ENCODE measurements around the gene GALNT15. TPM values are rescaled to one million over a fixed set of nuclear protein-coding genes. Genes with fewer than 3 reads are reported as not detected.

GALNT15 gene
- total and polyA plus RNA-seq, 11 donors = 0.96 to 81.1 (median 5.5) TPM

- H3K36me3 ChIP-seq = peaks cover 0 to 28% (median 19%) of the 10 kb centered on the region in 9 donors
- no peak for TF ChIP-seq POLR2A (IDR thresholded peaks at IDR 0.05)
- no peak for TF ChIP-seq CTCF (IDR thresholded peaks at IDR 0.05)
- no peaks in the 10 kb centered on the region for H3K9me3 ChIP-seq
- H3K4me1 ChIP-seq = peaks cover 3 to 59% (median 44%) of the 10 kb centered on the region in 12 donors
- ATAC-seq (no peak), DNase-seq (no peak)
- peak overlapping the region; percentile 49 to 97 (median 75) for H3K4me3 ChIP-seq
- no peaks in the 10 kb centered on the region for H3K27me3 ChIP-seq
- intact Hi-C loops (cut with DNase I) = no loop called here
- H3K27ac ChIP-seq = peak overlapping the region; percentile 20 to 94 (median 83)
- WGBS, 4 donors = 0 to 1% (median 0%) methylated on average over 21 of the region's 21 CpGs
Measured at GRCh38 chr3:16264174-16264707, 89.8 kb downstream of the GALNT15 start.

GRCh38 chr3:16264708-16265454 lies 90.4 kb downstream of the GALNT15 start, which contains the start of the genes DPH3 and OXNAD1:
TSS of gene DPH3 (minus strand) at chr3:16264943. CDS start at chr3:16264876, 67 bp downstream.
TSS of gene OXNAD1 (plus strand) at chr3:16265212. CDS start at chr3:16270953, 5,741 bp downstream.
- intact Hi-C loops (cut with DNase I) = loop anchor here in 2 of 10 donors (5.0 kb wide), 1 partner anchor 287 kb away; no protein-coding TSS in a partner anchor
- ATAC-seq (peak; percentile 99), DNase-seq (peak; percentile 100)
- H3K27me3 ChIP-seq = no peaks in the 10 kb centered on the region
- peaks cover 0 to 27% (median 18%) of the 10 kb centered on the region in 9 donors for H3K36me3 ChIP-seq
- peaks cover 3 to 59% (median 44%) of the 10 kb centered on the region in 12 donors for H3K4me1 ChIP-seq
- TF ChIP-seq CTCF (IDR thresholded peaks at IDR 0.05) (peak in 3 of 12 donors; percentile 8 to 17 (median 16)), POLR2A (IDR thresholded peaks at IDR 0.05) (peak; percentile 47 to 74)
- H3K9me3 ChIP-seq = no peaks in the 10 kb centered on the region
- H3K4me3 ChIP-seq = peak within 1 kb of the TSS; percentile 49 to 97 (median 75)
- H3K27ac ChIP-seq = peak within 1 kb of the TSS; percentile 37 to 97 (median 85)
- WGBS, 4 donors = 0 to 1% (median 0%) methylated on average over 30 to 61 of the region's 61 CpGs

GRCh38 chr3:16265455-16265786 lies 90.9 kb downstream of the GALNT15 start:
- DNase-seq = no peak
- Histone ChIP-seq H3K4me3 (peak overlapping the region; percentile 49 to 97 (median 75)), H3K4me1 (peaks cover 3 to 59% (median 44%) of the 10 kb centered on the region in 12 donors), H3K36me3 (peaks cover 0 to 27% (median 12%) of the 10 kb centered on the region in 9 donors), H3K27ac (peak overlapping the region; percentile 37 to 97 (median 85)), H3K27me3 (no peaks in the 10 kb centered on the region), H3K9me3 (no peaks in the 10 kb centered on the region)
- WGBS, 4 donors = 0 to 1% (median 0%) methylated on average over 4 to 6 of the region's 6 CpGs
- intact Hi-C loops (cut with DNase I) = loop anchor here in 2 of 10 donors (5.0 kb wide), 1 partner anchor 287 kb away; no protein-coding TSS in a partner anchor
- TF ChIP-seq POLR2A (IDR thresholded peaks at IDR 0.05) = no peak
- no peak for ATAC-seq

- TF ChIP-seq CTCF (IDR thresholded peaks at IDR 0.05) = no peak
- TF ChIP-seq POLR2A (IDR thresholded peaks at IDR 0.05) = no peak
- 57 to 74% (median 65%) methylated on average over 3 of the region's 3 CpGs for WGBS, 4 donors
Measured at GRCh38 chr3:16266714-16267113, 92.2 kb downstream of the GALNT15 start.

More at GRCh38 chr3:16266714-16267113, 92.2 kb downstream of the GALNT15 start:
- peak overlapping the region in 4 of 12 donors; percentile 71 to 89 (median 74) for H3K4me3 ChIP-seq
- intact Hi-C loops (cut with DNase I) = loop anchor here in 6 of 10 donors (2.0 to 5.0 kb wide), 2 partner anchors 284 to 286 kb away; no protein-coding TSS in a partner anchor
- ATAC-seq (no peak), DNase-seq (no peak)
- peaks cover 3 to 58% (median 44%) of the 10 kb centered on the region in 12 donors for H3K4me1 ChIP-seq
- H3K9me3 ChIP-seq = no peaks in the 10 kb centered on the region
- H3K27ac ChIP-seq = peak overlapping the region in 5 of 12 donors; percentile 24 to 97 (median 77)
- peaks cover 0 to 34% (median 21%) of the 10 kb centered on the region in 9 donors for H3K36me3 ChIP-seq
- H3K27me3 ChIP-seq = no peaks in the 10 kb centered on the region

Data from heart left ventricle (tissue), 16 donors.